Lung (tissue), 12 donors: ENCODE measurements around the gene SLCO3A1. TPM values are rescaled to one million over a fixed set of nuclear protein-coding genes. Genes with fewer than 3 reads are reported as not detected.

Source experiments
- ATAC-seq: fragments of 200-7000 bp; cut with Tn5 transposase; one replicate; pipeline ENCODE4 v1.9.1; 2020; ENCODE audit warnings: moderate number of reproducible peaks; ENCODE audit not compliant: insufficient read depth, low FRiP score
- DNase-seq, 3 donors: peaks; one replicate each; pipeline ENCODE4 v3.0.0-alpha.2; 2013 to 2017
- H3K27ac ChIP-seq, 2 donors: one replicate each; pipeline ENCODE4 v1.5.1; 2013; ENCODE audit warnings: mild to moderate bottlenecking in 2 of 2, moderate library complexity in 2 of 2, control low read depth in 1 of 2, inconsistent platforms in 1 of 2, low read depth in 1 of 2, low read length in 1 of 2
- H3K27me3 ChIP-seq, 3 donors: one replicate each; pipeline ENCODE4 v1.5.1; 2013; ENCODE audit warnings: low read length in 2 of 3; ENCODE audit not compliant: control insufficient read depth in 3 of 3, insufficient read depth in 3 of 3
- H3K36me3 ChIP-seq, 4 donors: one replicate each; pipeline ENCODE4 v1.5.1; 2013; ENCODE audit warnings: low read length in 4 of 4, mild to moderate bottlenecking in 1 of 4, moderate library complexity in 1 of 4; ENCODE audit not compliant: control insufficient read depth in 4 of 4, insufficient read depth in 4 of 4
- H3K4me1 ChIP-seq, 5 donors: one replicate each; pipeline ENCODE4 v1.5.1; 2013; ENCODE audit warnings: low read length in 5 of 5, mild to moderate bottlenecking in 2 of 5, moderate library complexity in 1 of 5; ENCODE audit not compliant: control insufficient read depth in 5 of 5, insufficient read depth in 5 of 5
- H3K4me3 ChIP-seq: one replicate; pipeline ENCODE4 v1.5.1; 2013; ENCODE audit warnings: mild to moderate bottlenecking, control low read depth, moderate library complexity
- H3K9ac ChIP-seq, 2 donors: one replicate each; pipeline ENCODE4 v1.5.1; 2013; ENCODE audit warnings: low read length in 2 of 2, control low read depth in 1 of 2; ENCODE audit not compliant: insufficient read depth in 1 of 2
- H3K9me3 ChIP-seq, 4 donors: one replicate each; pipeline ENCODE4 v1.5.1; 2013; ENCODE audit warnings: low read length in 3 of 4, mild to moderate bottlenecking in 1 of 4, moderate library complexity in 1 of 4; ENCODE audit not compliant: control insufficient read depth in 4 of 4, insufficient read depth in 3 of 4
- CTCF ChIP-seq: IDR thresholded peaks from 2 replicates; pipeline ENCODE4 v1.5.1; 2012; ENCODE audit warnings: mild to moderate bottlenecking; ENCODE audit errors: control extremely low read depth, extremely low read depth
- WGBS, 2 donors: extraction: QIAGEN DNeasy Blood & Tissue Kit; methylation state at CpG; one replicate each; pipeline ENCODE4 v1.1.7; 2013; 5-methylcytosine and 5-hydroxymethylcytosine counted together
- polyA plus RNA-seq, 2 donors: library from polyadenylated mRNA; stranded (reverse); fragments of 200-250 nt; gene quantifications; one replicate each; pipeline ENCODE4 v1.2.1, GENCODE V29; 2013
- total RNA-seq, 2 donors: library from RNA; depleted of rRNA in 1 of 2; stranded (reverse); fragments of >200 nt in 1 of 2; gene quantifications; one replicate each; pipeline ENCODE4 v1.2.1, GENCODE V29; 2014 to 2021
- donor health status: control.
- donor health status: control.
- donor health status: Bipolar disorder and iron deficiency.
- donor health status: healthy.
- donor health status: DM: yes; HTN: yes; CAD: no.

Gene SLCO3A1
- total and polyA plus RNA-seq, 4 donors, result 20.5 to 56.3 (median 33.5) TPM

GRCh38 chr15:91966194-91966552, 112.7 kb downstream of the SLCO3A1 start:
- Histone ChIP-seq H3K27ac (peak overlapping the region in 1 of 2 donors; percentile 66), H3K9me3 (no peaks in the 10 kb centered on the region), H3K4me3 (no peak overlapping the region), H3K27me3 (no peaks in the 10 kb centered on the region), H3K36me3 (no peaks in the 10 kb centered on the region), H3K4me1 (peaks cover 0 to 40% (median 14%) of the 10 kb centered on the region in 5 donors), H3K9ac (no peak overlapping the region)
- ATAC-seq (no peak), DNase-seq (no peak)
- TF ChIP-seq CTCF, result no peak
- 85 to 90% methylated on average over 6 of the region's 6 CpGs for WGBS, 2 donors

GRCh38 chr15:91967935-91968606, 114.6 kb downstream of the SLCO3A1 start:
- Histone ChIP-seq H3K36me3 (no peaks in the 10 kb centered on the region), H3K27ac (no peak overlapping the region), H3K4me1 (peaks cover 0 to 37% (median 14%) of the 10 kb centered on the region in 5 donors), H3K9ac (no peak overlapping the region), H3K4me3 (no peak overlapping the region), H3K9me3 (no peaks in the 10 kb centered on the region), H3K27me3 (no peaks in the 10 kb centered on the region)
- WGBS, 2 donors, result 86 to 95% methylated on average over 8 of the region's 8 CpGs
- DNase-seq (no peak), ATAC-seq (peak; percentile 48)
- no peak for TF ChIP-seq CTCF

GRCh38 chr15:91968610-91969009, 115.1 kb downstream of the SLCO3A1 start:
- ATAC-seq (no peak), DNase-seq (no peak)
- 93 to 96% methylated on average over 14 of the region's 14 CpGs for WGBS, 2 donors
- TF ChIP-seq CTCF, result no peak
- Histone ChIP-seq H3K27ac (no peak overlapping the region), H3K9me3 (no peaks in the 10 kb centered on the region), H3K4me1 (peaks cover 0 to 42% (median 14%) of the 10 kb centered on the region in 5 donors), H3K4me3 (no peak overlapping the region), H3K9ac (no peak overlapping the region), H3K27me3 (no peaks in the 10 kb centered on the region), H3K36me3 (no peaks in the 10 kb centered on the region)

- Histone ChIP-seq H3K27ac (peak overlapping the region in 1 of 2 donors; percentile 23), H3K4me3 (no peak overlapping the region), H3K4me1 (peaks cover 0 to 50% (median 16%) of the 10 kb centered on the region in 5 donors), H3K9me3 (no peaks in the 10 kb centered on the region), H3K9ac (peak overlapping the region in 1 of 2 donors; percentile 11), H3K27me3 (no peaks in the 10 kb centered on the region), H3K36me3 (no peaks in the 10 kb centered on the region)
- DNase-seq (peak; percentile 89 to 95 (median 93)), ATAC-seq (peak; percentile 9)
- 53 to 63% methylated on average over 7 of the region's 7 CpGs for WGBS, 2 donors
- no peak for TF ChIP-seq CTCF
Observed at GRCh38 chr15:91970142-91970541, 116.6 kb downstream of the SLCO3A1 start.
